GM21717 (cell line): ENCODE measurements around the gene COL26A1.
"Not testable (repeated sequence)": the region's sequence is repeated elsewhere in the genome, so short reads cannot be mapped to it uniquely, and the experiment has no call there.

Experiments used
- ATAC-seq: cut with Tn5 transposase; IDR thresholded peaks from one replicate; pipeline ENCODE4 v1.9.1; 2021; ENCODE audit warnings: mild to moderate bottlenecking, moderate library complexity; ENCODE audit not compliant: unreplicated experiment

The COL26A1 gene

GRCh38 chr7:101436857-101437576 lies 74.3 kb downstream of the COL26A1 start:
- ATAC-seq = no peak

- ATAC-seq = no peak
Observed at GRCh38 chr7:101441890-101442289, 79.2 kb downstream of the COL26A1 start.

DNA sequence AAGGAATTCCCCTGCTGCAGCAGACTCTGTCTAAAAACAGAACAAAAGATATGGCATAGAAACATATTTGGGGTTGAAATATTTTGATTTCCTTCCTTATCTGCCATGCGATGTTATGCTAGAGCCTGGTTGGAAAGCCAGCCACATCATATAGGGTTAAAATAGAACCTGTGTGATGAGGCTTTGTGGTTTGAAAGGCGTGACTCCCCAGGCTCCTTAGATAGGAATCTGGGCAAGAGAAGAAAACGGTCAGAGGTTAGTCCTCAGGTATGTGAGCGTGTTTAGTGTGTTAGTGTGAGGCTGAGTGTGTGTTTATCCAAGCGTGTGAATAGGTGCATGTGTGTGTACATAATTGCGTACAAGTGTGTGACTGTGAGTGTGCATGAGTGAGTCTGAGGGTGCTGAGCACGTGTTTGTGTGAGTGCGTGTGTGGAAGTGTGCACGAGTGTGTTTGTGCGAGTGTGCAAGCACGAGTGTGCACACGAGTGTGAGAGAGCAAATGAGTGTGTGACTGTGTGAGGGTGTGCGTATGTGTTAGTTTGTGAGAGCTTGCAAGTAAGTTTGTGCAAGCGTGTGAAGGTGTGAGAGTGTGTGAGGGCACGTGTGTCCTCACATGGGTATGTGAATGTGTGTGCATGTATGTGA lies 79.9 kb downstream of the COL26A1 start:
- no peak for ATAC-seq

DNA sequence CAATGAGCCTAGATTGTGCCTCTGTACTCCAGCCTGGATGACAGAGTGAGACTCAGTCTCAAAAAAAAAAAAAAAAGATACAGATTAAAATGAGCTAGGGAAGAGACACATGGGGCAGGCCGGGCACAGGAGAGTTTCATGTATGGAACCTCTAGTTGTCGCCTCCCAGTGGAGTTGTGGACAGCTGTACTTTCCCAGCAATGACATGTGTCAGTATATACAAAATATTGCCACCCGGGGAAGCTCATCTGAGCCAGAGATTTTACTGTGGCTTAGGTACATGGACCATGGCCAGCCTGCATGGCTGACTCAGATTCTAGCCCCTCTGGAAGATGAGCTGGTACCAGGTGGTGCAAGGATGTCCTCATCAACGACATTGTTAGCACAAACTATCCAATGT lies 87.4 kb downstream of the COL26A1 start:
- ATAC-seq = no peak

- ATAC-seq = no peak
Observed at GRCh38 chr7:101453617-101454016, 90.9 kb downstream of the COL26A1 start.

GRCh38 chr7:101457001-101457750 lies 94.5 kb downstream of the COL26A1 start:
- no peak for ATAC-seq

GRCh38 chr7:101465131-101465530 lies 102.5 kb downstream of the COL26A1 start:
- no peak for ATAC-seq

DNA sequence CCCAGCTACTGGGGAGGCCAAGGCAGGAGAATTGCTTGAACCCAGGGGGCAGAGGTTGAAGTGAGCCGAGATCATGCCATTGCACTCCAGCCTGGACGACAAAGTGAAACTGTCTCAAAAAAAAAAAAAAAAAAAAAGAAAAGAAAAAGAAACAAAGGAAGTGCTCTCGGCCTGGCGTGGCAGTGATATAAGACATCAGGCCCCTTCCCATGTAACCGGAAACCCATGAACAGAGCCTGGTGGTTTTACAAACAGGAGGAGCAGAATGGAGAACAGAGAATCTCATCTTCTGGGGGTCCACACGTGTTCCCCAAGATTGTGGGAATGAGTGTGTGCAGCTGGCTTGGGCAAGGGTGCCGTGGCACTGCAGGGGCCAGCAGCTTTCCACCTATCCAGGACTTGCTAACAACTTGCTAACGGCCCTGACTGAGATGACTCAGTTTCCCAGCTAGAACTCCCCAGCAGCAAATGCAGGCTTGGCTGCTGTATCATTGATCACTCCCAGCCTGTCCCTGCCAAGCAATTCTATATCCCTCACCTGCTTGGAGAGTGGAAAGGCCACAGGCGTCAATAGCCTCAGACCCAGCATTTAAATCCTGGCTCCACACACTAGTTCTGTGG lies 103.0 kb downstream of the COL26A1 start:
- ATAC-seq = no peak

- no peak for ATAC-seq
Observed at GRCh38 chr7:101466871-101467270, 104.2 kb downstream of the COL26A1 start.

GRCh38 chr7:101468546-101469275 lies 106.0 kb downstream of the COL26A1 start:
- ATAC-seq = no peak

GRCh38 chr7:101470668-101471487 lies 108.2 kb downstream of the COL26A1 start:
- ATAC-seq = no peak

DNA sequence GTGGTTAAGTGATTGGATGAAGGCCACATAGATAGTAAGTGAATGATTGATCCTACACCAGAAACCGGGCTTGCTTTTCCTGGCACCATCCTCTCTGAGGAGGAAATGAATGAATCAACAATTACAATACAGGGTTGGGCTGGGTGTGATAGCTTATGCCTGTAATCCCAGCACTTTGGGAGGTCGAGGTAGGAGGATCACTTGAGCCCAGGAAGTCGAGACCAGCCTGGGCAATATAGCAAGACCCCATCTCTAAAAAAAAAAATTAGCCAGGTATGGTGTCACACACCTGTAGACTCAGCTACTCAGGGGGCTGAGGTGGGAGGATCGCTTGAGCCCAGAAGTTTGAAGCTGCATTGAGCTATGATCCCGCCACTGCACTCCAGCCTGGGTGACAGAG lies 111.5 kb downstream of the COL26A1 start:
- no peak for ATAC-seq

DNA sequence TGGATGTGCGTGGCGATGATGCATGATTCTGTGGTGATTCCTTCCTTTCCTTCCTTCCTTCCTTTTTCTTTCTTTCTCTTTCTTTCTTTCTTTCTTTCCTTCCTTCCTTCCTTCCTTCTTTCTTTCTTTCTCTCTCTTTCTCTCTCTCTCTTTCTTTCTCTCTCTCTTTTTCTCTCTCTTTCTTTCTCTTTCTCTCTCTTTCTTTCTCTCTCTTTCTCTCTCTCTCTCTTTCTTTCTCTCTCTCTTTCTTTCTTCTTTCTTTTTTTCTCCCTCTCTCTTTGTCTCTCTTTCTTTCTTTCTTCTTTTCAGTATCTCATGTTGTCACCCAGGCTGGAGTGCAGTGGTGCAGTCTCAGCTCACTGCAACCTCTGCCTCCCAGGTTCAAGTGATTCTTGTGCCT lies 113.0 kb downstream of the COL26A1 start:
- ATAC-seq = not testable (repeated sequence)

- no peak for ATAC-seq
Observed at GRCh38 chr7:101479217-101479616, 116.5 kb downstream of the COL26A1 start.

DNA sequence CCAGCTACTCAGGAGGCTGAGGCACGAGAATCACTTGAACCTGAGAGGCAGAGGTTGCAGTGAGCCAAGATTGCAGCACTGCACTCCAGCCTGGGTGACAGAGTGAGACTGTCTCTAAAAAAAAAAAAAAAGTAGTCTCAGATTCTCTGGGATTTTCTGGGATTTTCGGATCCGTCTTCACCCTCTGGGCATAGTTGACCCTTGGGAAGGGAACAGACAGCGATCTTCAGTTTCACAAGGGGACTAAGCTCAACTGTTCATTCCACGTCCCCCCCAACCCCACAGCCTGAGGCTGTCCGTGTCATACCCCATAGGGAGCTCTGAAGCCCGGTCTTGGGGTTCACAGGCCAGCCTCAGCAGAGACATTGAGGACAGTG lies 123.4 kb downstream of the COL26A1 start:
- not testable (repeated sequence) for ATAC-seq

- no peak for ATAC-seq
Observed at GRCh38 chr7:101486433-101487104, 123.9 kb downstream of the COL26A1 start.

DNA sequence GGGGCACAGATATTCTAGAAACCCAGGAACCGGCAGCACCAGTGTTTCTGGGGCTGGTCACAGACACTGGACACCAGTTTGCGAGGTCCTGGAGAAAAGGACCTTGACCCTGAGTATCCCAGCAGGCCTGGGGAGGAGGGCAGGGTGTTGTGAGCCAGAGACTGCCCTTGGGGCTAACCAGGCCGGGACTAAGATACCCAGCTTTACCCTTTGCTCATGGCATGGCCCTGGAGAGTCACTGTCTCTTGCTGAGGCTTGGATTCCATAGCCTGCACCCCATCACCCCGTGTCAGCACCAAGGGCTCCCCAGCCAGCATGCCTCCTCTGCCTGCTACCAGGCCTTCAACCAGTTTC lies 124.4 kb downstream of the COL26A1 start:
- ATAC-seq = no peak

DNA sequence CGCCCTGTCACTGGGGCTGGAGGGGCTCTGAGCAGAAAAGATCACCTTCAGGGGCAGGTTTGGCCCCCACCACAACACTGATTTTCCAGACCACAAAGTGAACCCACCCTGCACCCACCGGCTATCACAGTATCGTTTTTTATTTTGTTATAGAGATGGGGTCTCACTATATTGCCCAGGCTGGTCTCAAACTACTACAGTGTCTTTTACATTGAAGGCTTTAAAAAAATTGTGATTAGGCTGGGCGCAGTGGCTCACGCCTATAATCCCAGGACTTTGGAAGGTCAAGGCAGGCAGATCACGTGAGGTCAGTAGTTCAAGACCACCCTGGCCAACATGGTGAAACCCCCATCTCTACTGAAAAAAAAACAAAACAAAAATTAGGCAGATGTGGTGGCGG lies 125.1 kb downstream of the COL26A1 start:
- no peak for ATAC-seq

DNA sequence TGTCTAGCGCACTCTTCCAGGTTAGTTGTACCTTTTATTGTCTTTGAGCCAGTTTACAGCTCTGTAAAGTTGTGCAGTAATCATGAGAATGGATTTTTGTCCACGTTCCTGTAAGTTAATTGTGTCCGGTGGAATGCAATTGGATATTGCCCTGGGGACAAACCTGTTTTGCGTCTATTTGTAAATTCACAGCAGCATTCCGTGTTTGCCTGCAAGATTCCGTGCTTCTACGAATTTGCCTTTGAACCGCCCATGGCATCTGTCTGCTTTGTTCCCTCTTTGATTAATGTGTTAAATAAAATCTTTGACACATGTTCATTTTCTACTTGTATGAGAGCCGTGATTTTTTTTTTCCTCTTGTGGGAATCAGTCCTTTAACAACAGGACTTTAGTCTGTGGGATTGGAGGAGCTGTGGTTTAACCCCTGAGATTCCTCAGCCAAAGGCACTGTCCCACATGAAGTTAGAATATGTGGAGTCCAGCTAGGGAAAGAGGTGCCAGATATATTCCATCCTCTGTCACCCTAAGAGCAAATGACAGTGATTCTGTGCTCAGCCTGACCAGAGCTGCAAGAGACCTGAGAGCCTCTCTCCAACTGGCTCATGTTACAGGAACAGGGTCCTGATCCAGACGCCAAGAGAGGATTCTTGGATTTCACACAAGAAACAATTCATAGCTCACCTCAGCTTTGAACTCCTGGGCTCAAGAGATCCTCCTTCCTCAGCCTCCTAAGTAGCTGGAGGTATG lies 126.3 kb downstream of the COL26A1 start:
- no peak for ATAC-seq
